Keratinocyte (primary cell): Measurements from ENCODE around the gene CNKSR2. TPM values are rescaled to one million over a fixed set of nuclear protein-coding genes. Genes with fewer than 3 reads are reported as not detected.

Source experiments
- DNase-seq: peaks from one replicate; pipeline ENCODE4 v3.0.0-alpha.2; 2011; ENCODE audit warnings: low read depth, missing footprints, low spot score
- FAIRE-seq: peaks from 2 replicates; lab custom pipeline; 2011; peaks lifted over from hg19 to GRCh38; lab: Jason Lieb, UNC
- H2AFZ ChIP-seq: 2 replicates; pipeline ENCODE4 v1.6.0; 2012; ENCODE audit warnings: low read length, control low read depth, inconsistent platforms; ENCODE audit not compliant: control insufficient read depth
- H3K27ac ChIP-seq: 2 replicates; pipeline ENCODE4 v1.5.1; 2011; ENCODE audit warnings: low read length; ENCODE audit not compliant: control insufficient read depth, insufficient read depth
- H3K27me3 ChIP-seq: 3 replicates; pipeline ENCODE4 v1.6.0; 2011; ENCODE audit warnings: low read length; ENCODE audit not compliant: control insufficient read depth, insufficient read depth; ENCODE audit errors: extremely low read depth
- H3K36me3 ChIP-seq, 2 experiments: 2 replicates in 1 of 2; 3 replicates in 1 of 2; pipeline ENCODE4 v1.5.1; 2011; ENCODE audit warnings: low read length in 2 of 2, mild to moderate bottlenecking in 1 of 2; ENCODE audit not compliant: control insufficient read depth in 2 of 2, insufficient read depth in 2 of 2; ENCODE audit errors: extremely low read depth in 1 of 2
- H3K4me1 ChIP-seq: 3 replicates; pipeline ENCODE4 v1.5.1; 2011; ENCODE audit warnings: low read length; ENCODE audit not compliant: control insufficient read depth, insufficient read depth; ENCODE audit errors: extremely low read depth
- H3K4me2 ChIP-seq: 3 replicates; pipeline ENCODE4 v1.6.0; 2011; ENCODE audit warnings: low read depth, low read length; ENCODE audit not compliant: control insufficient read depth, insufficient read depth; ENCODE audit errors: extremely low read depth
- H3K4me3 ChIP-seq, 3 experiments: fragments of 200-600 bp in 1 of 3; sonication (generic) in 1 of 3; 2 replicates in 2 of 3; 3 replicates in 1 of 3; pipeline ENCODE4 v1.5.1; 2011 to 2016; ENCODE audit warnings: low read length in 3 of 3, mild to moderate bottlenecking in 3 of 3, control low read depth in 2 of 3, inconsistent platforms in 1 of 3, low read depth in 1 of 3, mixed read lengths in 1 of 3, mixed run types in 1 of 3, moderate library complexity in 1 of 3; ENCODE audit not compliant: control insufficient read depth in 2 of 3, insufficient read depth in 2 of 3; ENCODE audit errors: extremely low read depth in 1 of 3
- H3K79me2 ChIP-seq: 2 replicates; pipeline ENCODE4 v1.6.0; 2012; ENCODE audit warnings: low read length; ENCODE audit not compliant: control insufficient read depth, insufficient read depth
- H3K9ac ChIP-seq: 3 replicates; pipeline ENCODE4 v1.6.0; 2011; ENCODE audit warnings: low read length; ENCODE audit not compliant: control insufficient read depth, insufficient read depth; ENCODE audit errors: extremely low read depth
- H3K9me1 ChIP-seq: 3 replicates; pipeline ENCODE4 v1.6.0; 2011; ENCODE audit warnings: low read length; ENCODE audit not compliant: control insufficient read depth, insufficient read depth; ENCODE audit errors: extremely low read depth
- H3K9me3 ChIP-seq: 2 replicates; pipeline ENCODE4 v1.5.1; 2012; ENCODE audit warnings: low read depth, low read length; ENCODE audit not compliant: control insufficient read depth
- H4K20me1 ChIP-seq: 3 replicates; pipeline ENCODE4 v1.6.0; 2011; ENCODE audit warnings: low read length; ENCODE audit not compliant: control insufficient read depth, insufficient read depth; ENCODE audit errors: extremely low read depth
- EZH2 ChIP-seq: IDR thresholded peaks from one replicate; pipeline ENCODE4 v1.6.1; 2012; ENCODE audit warnings: inconsistent platforms, mild to moderate bottlenecking, low read length, moderate library complexity
- dilution Hi-C: fragments of 300-500 bp; cut with MboI; formaldehyde crosslinking; loops from one replicate; pipeline ENCODE4 v1.7.0; 2020; ENCODE audit warnings: low sequenced_read_pairs; ENCODE audit not compliant: extremely low pct_ligation_motif_present
- polyA plus RNA-seq, 5 experiments: library from polyadenylated mRNA; depleted of rRNA in 3 of 5; stranded (reverse) in 3 of 5; stranded (forward) in 1 of 5; unstranded in 1 of 5; fragments of >200 nt; gene quantifications; 1 replicate in 1 of 5; 2 replicates in 3 of 5; 3 replicates in 1 of 5; pipeline versions ENCODE4 v1.2.1 to v1.2.3, GENCODE V29; 2011 to 2012; ENCODE audit warnings: missing spikeins in 2 of 5, low read depth in 1 of 5, low replicate concordance in 1 of 5
- TF ChIP-seq, protein P1 (sequence below), 3 experiments: IDR thresholded peaks in 1 of 3; conservative IDR thresholded peaks in 1 of 3; optimal IDR thresholded peaks in 1 of 3; 2 replicates in 2 of 3; 3 replicates in 1 of 3; pipeline versions ENCODE3 to v1.5.1; 2011; ENCODE audit warnings: low read length in 3 of 3, mild to moderate bottlenecking in 3 of 3, moderate library complexity in 2 of 3, control low read depth in 1 of 3, inconsistent platforms in 1 of 3; ENCODE audit not compliant: insufficient read depth in 2 of 3; ENCODE audit errors: extremely low read depth in 1 of 3

CNKSR2 gene
- polyA plus RNA-seq, 1 donor (not counting 4 experiments of a cell fraction or from before 2014, with no cell fraction given), result 0.63 TPM

DNA sequence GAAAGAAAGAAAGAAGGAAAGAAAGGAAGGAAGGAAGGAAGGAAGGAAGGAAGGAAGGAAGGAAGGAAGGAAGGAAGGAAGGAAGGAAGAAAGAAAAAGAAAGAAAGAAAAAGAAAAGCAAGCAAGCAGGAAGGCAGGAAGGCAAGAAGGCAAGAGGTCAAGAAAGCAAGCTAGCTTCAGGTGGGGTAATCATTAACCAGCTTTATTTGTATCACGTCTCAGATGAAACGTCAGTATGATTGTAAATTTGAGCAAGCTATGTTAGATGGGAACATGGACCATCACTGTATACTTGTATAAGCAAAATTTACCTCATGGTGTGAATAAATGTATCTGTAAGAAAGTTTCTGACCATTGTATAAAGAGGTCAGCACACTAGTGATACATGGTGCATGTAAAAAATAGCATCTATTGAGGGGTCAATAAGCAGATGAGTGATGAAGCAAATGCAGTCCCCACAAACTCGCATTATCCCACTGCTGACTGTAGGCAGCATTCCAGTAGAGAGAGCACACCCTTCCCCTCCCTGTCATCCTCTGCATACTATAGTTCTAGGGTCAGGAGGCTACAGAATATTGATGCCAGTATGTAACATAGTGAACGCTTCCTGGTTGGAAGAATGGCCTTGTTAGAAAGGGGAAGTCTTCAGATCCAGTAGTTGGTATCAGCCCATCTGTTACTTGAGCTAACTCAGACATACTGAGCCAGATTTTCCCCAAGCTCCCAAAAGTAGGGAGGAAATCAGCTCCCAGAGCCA is 300.4 kb downstream of the CNKSR2 start:
- no peak overlapping the region for H2AFZ ChIP-seq
- no peaks in the 10 kb centered on the region for H3K9me3 ChIP-seq
- no peaks in the 10 kb centered on the region for H3K79me2 ChIP-seq

DNA sequence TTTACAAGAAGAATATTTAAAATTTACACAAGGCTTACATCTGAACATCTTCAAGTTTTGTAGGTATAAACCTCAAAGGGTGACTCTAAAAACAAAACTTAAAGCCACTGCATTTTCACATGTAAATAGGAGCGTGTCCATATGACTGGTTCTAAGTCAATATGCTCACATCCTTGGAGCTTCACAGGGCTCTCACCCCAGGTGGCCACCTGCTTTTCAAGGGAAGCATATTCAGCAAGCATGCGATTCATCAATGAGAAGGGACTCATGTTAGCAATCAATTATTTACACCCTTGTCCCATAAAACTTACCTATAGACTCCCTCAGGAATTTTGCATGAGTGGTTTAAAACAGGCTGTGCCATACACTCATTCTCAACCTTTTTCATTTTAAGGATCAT is 301.7 kb downstream of the CNKSR2 start:
- no peak overlapping the region for H3K4me3 ChIP-seq
- H4K20me1 ChIP-seq, result no peaks in the 10 kb centered on the region
- FAIRE-seq, result no peak
- H3K9me1 ChIP-seq, result no peaks in the 10 kb centered on the region
- H3K9me3 ChIP-seq, result no peaks in the 10 kb centered on the region
- H3K9ac ChIP-seq, result no peak overlapping the region
- H3K36me3 ChIP-seq, result no peaks in the 10 kb centered on the region
- no peak overlapping the region for H3K4me2 ChIP-seq
- no peaks in the 10 kb centered on the region for H3K79me2 ChIP-seq
- no peak overlapping the region for H2AFZ ChIP-seq
- dilution Hi-C loops, result no loop called here
- no peak for TF ChIP-seq EZH2
- TF ChIP-seq, protein P1, sequence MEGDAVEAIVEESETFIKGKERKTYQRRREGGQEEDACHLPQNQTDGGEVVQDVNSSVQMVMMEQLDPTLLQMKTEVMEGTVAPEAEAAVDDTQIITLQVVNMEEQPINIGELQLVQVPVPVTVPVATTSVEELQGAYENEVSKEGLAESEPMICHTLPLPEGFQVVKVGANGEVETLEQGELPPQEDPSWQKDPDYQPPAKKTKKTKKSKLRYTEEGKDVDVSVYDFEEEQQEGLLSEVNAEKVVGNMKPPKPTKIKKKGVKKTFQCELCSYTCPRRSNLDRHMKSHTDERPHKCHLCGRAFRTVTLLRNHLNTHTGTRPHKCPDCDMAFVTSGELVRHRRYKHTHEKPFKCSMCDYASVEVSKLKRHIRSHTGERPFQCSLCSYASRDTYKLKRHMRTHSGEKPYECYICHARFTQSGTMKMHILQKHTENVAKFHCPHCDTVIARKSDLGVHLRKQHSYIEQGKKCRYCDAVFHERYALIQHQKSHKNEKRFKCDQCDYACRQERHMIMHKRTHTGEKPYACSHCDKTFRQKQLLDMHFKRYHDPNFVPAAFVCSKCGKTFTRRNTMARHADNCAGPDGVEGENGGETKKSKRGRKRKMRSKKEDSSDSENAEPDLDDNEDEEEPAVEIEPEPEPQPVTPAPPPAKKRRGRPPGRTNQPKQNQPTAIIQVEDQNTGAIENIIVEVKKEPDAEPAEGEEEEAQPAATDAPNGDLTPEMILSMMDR (optimal IDR thresholded peaks at IDR 0.05 in 1 of 3, IDR thresholded peaks at IDR 0.05 in 1 of 3, conservative IDR thresholded peaks at IDR 0.05 in 1 of 3; ENCODE audit: extremely low read depth in 1 of 3, insufficient read depth in 2 of 3, low read length in 3 of 3), result no peak
- no peak for DNase-seq
- H3K27me3 ChIP-seq, result no peaks in the 10 kb centered on the region
- no peaks in the 10 kb centered on the region for H3K4me1 ChIP-seq
- H3K27ac ChIP-seq, result no peak overlapping the region

More for the DNA sequence above, 300.4 kb downstream of the CNKSR2 start:
- H3K27ac ChIP-seq, result no peak overlapping the region
- dilution Hi-C loops, result no loop called here
- no peaks in the 10 kb centered on the region for H3K27me3 ChIP-seq
- H3K9me1 ChIP-seq, result no peaks in the 10 kb centered on the region
- no peak overlapping the region for H3K4me2 ChIP-seq
- no peaks in the 10 kb centered on the region for H3K36me3 ChIP-seq
- DNase-seq (no peak), FAIRE-seq (no peak)
- no peak for TF ChIP-seq EZH2
- TF ChIP-seq, protein P1 (optimal IDR thresholded peaks at IDR 0.05 in 1 of 3, IDR thresholded peaks at IDR 0.05 in 1 of 3, conservative IDR thresholded peaks at IDR 0.05 in 1 of 3; ENCODE audit: extremely low read depth in 1 of 3, insufficient read depth in 2 of 3, low read length in 3 of 3), result no peak
- H3K4me1 ChIP-seq, result no peaks in the 10 kb centered on the region
- H3K4me3 ChIP-seq, result no peak overlapping the region
- no peak overlapping the region for H3K9ac ChIP-seq
- no peaks in the 10 kb centered on the region for H4K20me1 ChIP-seq
